Stimulated activated CD8-positive, alpha-beta memory T cell treated with anti-CD3 and anti-CD28 coated beads, Interleukin-7, amount 100 ng/mL, for 4 hours (primary cell): Measurements from ENCODE around the gene C2.
"Not testable (repeated sequence)": the region's sequence is repeated elsewhere in the genome, so short reads cannot be mapped to it uniquely, and the experiment has no call there.

Source experiments
- DNase-seq, 2 donors: peaks; one replicate each; pipeline ENCODE4 v3.0.0-alpha.2; 2020; ENCODE audit warnings: low read depth in 2 of 2

The C2 gene

DNA sequence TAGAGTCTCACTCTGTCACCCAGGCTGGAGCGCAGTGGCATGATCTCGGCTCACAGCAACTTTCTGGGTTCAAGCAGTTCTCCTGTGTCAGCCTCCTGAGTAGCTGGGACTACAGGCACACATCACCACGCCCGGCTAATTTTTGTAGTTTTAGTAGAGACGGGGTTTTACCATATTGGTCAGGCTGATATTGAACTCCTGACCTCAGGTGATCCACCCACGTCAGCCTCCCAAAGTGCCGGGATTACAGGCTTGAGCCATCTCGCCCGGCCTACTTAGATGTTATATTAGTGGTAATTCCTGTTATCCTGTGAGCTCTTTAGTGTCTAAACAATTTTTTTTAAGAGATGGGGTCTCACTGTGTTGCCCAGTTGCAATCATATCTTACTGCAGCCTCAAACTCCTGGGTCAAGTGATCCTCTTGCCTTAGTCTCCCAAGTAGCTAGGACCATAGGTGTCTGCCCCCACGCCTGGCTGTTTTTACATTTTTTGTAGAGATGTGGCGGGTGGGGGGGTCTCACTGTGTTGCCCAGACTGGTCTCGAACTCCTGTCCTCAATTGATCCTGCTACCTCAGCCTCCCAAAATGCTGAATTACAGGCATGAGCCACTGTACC, 50.4 kb downstream of the C2 start:
- DNase-seq = no peak

DNA sequence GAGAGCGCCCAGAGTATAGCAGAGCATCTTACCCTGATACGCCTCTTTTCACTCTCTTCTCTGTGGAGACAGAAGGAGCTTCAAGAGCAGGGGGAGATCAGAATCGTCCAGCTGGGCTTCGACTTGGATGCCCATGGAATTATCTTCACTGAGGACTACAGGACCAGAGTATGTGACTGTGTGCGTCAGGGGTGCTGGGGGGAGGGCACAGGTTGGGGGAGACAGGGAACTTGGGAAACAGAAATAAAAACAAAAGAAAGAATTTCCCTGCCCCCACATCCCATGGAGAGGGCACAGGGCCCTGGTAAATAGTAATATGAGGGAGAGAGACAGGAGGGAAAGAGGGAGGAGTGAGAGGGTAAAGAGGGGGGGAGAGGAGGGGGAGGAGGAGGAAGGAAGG, 51.3 kb downstream of the C2 start:
- no peak for DNase-seq

DNA sequence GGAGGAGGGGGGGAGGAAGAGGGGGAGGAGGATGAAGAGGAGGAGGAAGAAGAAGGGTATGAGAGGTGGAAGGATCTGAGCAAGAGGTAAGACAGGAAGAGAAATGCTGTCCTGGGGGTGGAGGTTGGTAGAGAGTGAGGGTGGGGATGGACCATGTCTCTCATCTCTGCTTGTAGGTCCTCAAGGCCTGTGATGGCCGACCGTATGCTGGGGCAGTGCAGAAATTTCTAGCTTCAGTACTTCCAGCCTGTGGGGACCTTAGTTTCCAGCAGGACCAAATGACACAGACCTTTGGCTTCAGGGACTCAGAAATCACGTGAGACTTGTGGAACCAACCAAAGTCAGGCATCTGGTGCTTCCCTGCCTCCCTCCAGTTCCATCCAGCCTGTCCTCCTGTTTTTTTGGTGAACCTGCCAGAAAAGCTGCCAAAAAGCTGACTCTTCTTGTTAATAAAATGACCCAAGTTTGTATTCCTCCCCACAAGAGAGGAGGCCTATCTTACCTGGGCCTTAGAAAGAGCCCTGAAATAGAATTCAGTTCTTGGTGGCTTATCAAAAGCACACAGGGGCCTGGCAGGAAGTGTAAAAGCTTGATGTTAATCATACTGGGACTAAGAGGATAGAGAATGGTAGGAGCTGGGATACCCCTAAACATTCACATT, 51.9 kb downstream of the C2 start:
- no peak for DNase-seq

DNA sequence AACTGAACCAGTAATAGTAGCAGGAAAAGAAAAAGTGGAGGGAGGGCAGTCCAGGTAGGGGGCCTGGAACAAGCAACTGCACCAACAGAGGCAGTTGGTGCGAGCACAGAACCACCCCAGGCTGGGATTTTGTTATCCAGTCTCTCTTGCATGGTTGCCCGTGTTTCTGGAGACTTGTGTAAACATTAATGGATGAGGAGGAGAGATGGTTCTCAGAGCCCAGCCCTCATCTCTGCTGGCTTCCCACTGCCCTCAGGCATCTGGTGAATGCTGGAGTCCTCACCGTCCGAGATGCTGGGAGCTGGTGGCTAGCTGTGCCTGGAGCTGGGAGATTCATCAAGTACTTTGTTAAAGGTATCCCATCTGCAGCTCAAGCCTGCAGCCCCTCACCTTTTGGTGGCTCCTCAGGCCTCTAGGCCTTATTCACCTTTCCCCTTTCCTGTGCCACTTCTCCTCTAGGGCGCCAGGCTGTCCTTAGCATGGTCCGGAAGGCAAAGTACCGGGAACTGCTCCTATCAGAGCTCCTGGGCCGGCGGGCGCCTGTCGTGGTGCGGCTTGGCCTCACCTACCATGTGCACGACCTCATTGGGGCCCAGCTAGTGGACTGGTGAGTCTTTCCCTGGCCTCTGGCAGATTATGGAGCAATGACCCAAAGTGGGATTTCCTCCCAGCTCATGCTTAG, 52.8 kb downstream of the C2 start:
- not testable (repeated sequence) for DNase-seq

DNA sequence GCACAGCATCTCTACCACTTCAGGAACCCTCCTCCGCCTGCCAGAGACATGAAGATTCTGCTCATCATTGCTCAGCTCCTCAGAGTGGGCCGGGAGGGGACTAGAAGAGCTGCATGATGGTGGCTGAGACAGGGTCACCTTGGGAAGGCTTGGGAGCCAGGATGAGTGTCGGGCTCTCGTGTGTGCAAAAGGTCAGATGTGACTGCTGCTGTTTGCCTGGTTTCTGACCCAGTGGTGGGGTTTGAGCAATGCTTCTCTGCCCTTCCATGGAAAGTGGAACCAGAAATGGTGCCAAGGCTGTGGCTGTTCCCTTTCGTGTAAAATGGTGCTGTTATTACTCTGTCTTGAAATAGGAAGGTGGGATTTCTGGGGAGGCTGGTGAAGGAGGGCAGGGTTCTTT, 53.5 kb downstream of the C2 start:
- not testable (repeated sequence) for DNase-seq

DNA sequence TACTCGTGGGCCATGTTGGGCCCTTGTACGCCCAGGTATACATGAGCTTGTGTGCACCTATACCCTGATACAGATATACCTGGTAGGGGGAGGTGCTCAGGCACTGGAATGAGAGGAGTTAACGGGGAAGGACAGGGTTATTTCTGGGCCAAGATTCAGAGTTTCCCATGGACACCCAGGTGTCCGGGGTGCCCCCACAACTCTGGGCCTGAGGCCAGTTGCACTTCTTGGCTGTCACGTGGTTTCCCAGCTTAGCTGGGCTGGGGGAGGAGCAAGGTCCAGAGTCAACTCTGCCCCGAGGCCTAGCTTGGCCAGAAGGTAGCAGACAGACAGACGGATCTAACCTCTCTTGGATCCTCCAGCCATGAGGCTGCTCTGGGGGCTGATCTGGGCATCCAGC, 54.2 kb downstream of the C2 start, which contains the start of gene C4A:
Gene C4A, plus strand, starts transcription at position 314 of the 400 bp plus-strand sequence. Its CDS starts 51 bp downstream, at position 365.
- not testable (repeated sequence) for DNase-seq

DNA sequence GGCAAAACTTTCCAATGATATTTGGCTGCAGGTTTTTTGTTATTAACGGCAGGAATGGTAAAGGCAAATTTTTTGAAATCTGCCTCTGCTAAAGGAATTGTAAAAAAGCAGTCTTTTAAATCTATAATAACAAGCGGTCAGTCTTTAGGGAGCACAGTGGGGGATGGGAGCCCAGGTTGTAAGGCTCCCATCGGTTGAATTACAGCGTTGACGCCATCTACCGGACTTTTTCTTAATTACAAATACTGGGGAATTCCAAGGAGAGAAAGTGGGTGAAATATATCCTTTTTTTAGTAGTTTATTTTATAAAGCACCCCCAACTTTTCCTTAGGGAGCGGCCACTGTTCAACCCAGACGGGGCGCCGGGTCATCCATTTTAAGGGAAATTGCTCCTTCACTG, 61.8 kb downstream of the C2 start:
- DNase-seq = not testable (repeated sequence)

DNA sequence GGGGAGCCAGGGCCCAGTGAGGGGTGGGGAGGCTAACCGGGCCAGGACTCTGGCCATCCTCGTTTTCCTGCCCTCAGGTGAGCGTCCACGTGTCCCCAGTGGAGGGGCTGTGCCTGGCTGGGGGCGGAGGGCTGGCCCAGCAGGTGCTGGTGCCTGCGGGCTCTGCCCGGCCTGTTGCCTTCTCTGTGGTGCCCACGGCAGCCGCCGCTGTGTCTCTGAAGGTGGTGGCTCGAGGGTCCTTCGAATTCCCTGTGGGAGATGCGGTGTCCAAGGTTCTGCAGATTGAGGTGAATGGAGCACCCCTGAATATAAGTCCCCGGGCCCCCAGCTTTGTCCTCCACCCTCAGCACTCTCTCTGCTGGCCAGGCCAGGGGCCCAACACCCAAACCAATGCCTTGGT, 66.9 kb downstream of the C2 start:
- not testable (repeated sequence) for DNase-seq
